ENCODE data around the gene VSIG10.

DNA sequence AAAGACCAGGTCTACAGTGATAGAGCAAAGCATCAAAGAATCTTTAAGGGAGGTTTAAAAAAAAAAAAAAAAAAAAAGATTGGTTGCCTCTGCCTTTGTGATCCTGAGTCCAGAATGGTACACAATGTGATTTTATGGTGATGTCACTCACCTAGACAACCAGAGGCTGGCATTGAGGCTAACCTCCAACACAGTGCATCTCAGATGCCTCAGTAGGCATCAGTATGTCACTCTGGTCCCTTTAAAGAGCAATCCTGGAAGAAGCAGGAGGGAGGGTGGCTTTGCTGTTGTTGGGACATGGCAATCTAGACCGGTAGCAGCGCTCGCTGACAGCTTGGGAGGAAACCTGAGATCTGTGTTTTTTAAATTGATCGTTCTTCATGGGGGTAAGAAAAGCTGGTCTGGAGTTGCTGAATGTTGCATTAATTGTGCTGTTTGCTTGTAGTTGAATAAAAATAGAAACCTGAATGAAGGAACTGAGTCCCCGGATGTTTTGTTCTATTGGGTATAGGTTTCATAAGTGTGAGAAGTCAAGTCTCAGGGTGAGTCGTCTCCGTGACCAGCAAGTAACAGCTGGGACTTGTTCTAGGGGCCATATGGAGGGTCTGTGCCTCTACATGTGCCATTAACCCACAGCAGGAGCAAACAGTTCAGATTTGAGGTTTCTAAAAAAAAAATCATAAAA is 41.4 kb upstream of the VSIG10 start:
- TF ChIP-seq EZH2 (IDR thresholded peaks at IDR 0.05; ENCODE audit: borderline replicate concordance, low read depth, low read length, poor library complexity, severe bottlenecking) (no peak), CTCF (conservative IDR thresholded peaks at IDR 0.05; ENCODE audit: low read depth, low read length) (no peak)

Measured in A673 (cell line).